Measurements from ENCODE around the gene GCAT. TPM values are rescaled to one million over a fixed set of nuclear protein-coding genes. Genes with fewer than 3 reads are reported as not detected.

GCAT gene
- total and polyA plus RNA-seq, 4 donors = 22.2 to 27.5 (median 23.8) TPM

- H3K9me3 ChIP-seq (ENCODE audit: control insufficient read depth, insufficient read depth, low read length) = no peaks in the 10 kb centered on the region
- 2% methylated on average over 19 of the region's 29 CpGs for WGBS (ENCODE audit: insufficient coverage)
- H3K4me1 ChIP-seq (ENCODE audit: control insufficient read depth, insufficient read depth, low read length) = peaks cover 25% of the 10 kb centered on the region
- peak in 3 of 6 donors; percentile 69 to 92 (median 91) for DNase-seq (ENCODE audit: low read depth in 4 of 6, low spot score in 6 of 6)
- H3K27ac ChIP-seq (ENCODE audit: low read depth, low read length) = peak overlapping the region; percentile 83
- H3K27me3 ChIP-seq (ENCODE audit: control insufficient read depth, insufficient read depth, low read length) = peaks cover 29% of the 10 kb centered on the region
- peaks cover 40% of the 10 kb centered on the region for H3K36me3 ChIP-seq (ENCODE audit: control insufficient read depth, insufficient read depth, low read length)
- peak overlapping the region; percentile 40 for H3K4me3 ChIP-seq (ENCODE audit: low read depth, low read length)
Measured at GRCh38 chr22:37817705-37818408, 10.1 kb downstream of the GCAT start.

- Histone ChIP-seq H3K36me3 (ENCODE audit: control insufficient read depth, insufficient read depth, low read length) (peaks cover 36% of the 10 kb centered on the region), H3K4me3 (ENCODE audit: low read depth, low read length) (peak overlapping the region; percentile 24), H3K9me3 (ENCODE audit: control insufficient read depth, insufficient read depth, low read length) (no peaks in the 10 kb centered on the region), H3K27ac (ENCODE audit: low read depth, low read length) (no peak overlapping the region), H3K4me1 (ENCODE audit: control insufficient read depth, insufficient read depth, low read length) (peaks cover 25% of the 10 kb centered on the region), H3K27me3 (ENCODE audit: control insufficient read depth, insufficient read depth, low read length) (peaks cover 36% of the 10 kb centered on the region)
- WGBS (ENCODE audit: insufficient coverage) = 2% methylated on average over 68 of the region's 68 CpGs
- DNase-seq (ENCODE audit: low read depth in 4 of 6, low spot score in 6 of 6) = peak in 2 of 6 donors; percentile 65 to 66
Measured at GRCh38 chr22:37818409-37819104, 10.8 kb downstream of the GCAT start.

GRCh38 chr22:37819105-37819433 lies 11.3 kb downstream of the GCAT start:
- Histone ChIP-seq H3K9me3 (ENCODE audit: control insufficient read depth, insufficient read depth, low read length) (no peaks in the 10 kb centered on the region), H3K4me3 (ENCODE audit: low read depth, low read length) (peak overlapping the region; percentile 24), H3K36me3 (ENCODE audit: control insufficient read depth, insufficient read depth, low read length) (peaks cover 32% of the 10 kb centered on the region), H3K4me1 (ENCODE audit: control insufficient read depth, insufficient read depth, low read length) (peaks cover 25% of the 10 kb centered on the region), H3K27me3 (ENCODE audit: control insufficient read depth, insufficient read depth, low read length) (peaks cover 40% of the 10 kb centered on the region), H3K27ac (ENCODE audit: low read depth, low read length) (no peak overlapping the region)
- 18% methylated on average over 14 of the region's 14 CpGs for WGBS (ENCODE audit: insufficient coverage)
- peak in 1 of 6 donors; percentile 10 for DNase-seq (ENCODE audit: low read depth in 4 of 6, low spot score in 6 of 6)

DNA sequence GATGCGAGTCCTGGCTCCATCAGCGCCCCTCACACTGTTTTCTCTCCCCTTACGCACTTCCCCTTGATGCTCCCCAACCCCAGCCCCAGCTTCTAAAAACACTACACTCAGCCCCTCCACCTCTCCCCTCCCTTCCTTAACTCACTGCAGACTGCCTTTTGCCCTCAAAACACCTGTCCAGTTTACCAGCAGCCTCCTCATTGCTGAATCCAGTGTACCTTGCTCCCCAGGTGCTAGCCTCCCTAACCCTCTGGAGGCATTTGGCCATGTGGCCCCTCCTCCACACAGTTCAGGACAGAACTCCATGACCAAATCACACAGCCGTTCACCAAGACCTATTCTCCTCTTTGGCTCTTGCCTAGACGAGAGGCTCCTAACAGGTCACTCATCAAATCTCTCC lies 12.6 kb downstream of the GCAT start:
- Histone ChIP-seq H3K27ac (ENCODE audit: low read depth, low read length) (no peak overlapping the region), H3K36me3 (ENCODE audit: control insufficient read depth, insufficient read depth, low read length) (peaks cover 20% of the 10 kb centered on the region), H3K4me3 (ENCODE audit: low read depth, low read length) (no peak overlapping the region), H3K27me3 (ENCODE audit: control insufficient read depth, insufficient read depth, low read length) (peaks cover 43% of the 10 kb centered on the region), H3K9me3 (ENCODE audit: control insufficient read depth, insufficient read depth, low read length) (no peaks in the 10 kb centered on the region), H3K4me1 (ENCODE audit: control insufficient read depth, insufficient read depth, low read length) (peaks cover 27% of the 10 kb centered on the region)
- WGBS (ENCODE audit: insufficient coverage) = 100% methylated on average over 3 of the region's 5 CpGs
- no peak for DNase-seq (ENCODE audit: low read depth in 4 of 6, low spot score in 6 of 6)

- H3K9me3 ChIP-seq (ENCODE audit: control insufficient read depth, insufficient read depth, low read length) = no peaks in the 10 kb centered on the region
- no peak overlapping the region for H3K4me3 ChIP-seq (ENCODE audit: low read depth, low read length)
- peaks cover 46% of the 10 kb centered on the region for H3K27me3 ChIP-seq (ENCODE audit: control insufficient read depth, insufficient read depth, low read length)
- 22% methylated on average over 6 of the region's 8 CpGs for WGBS (ENCODE audit: insufficient coverage)
- DNase-seq (ENCODE audit: low read depth in 4 of 6, low spot score in 6 of 6) = no peak
- H3K4me1 ChIP-seq (ENCODE audit: control insufficient read depth, insufficient read depth, low read length) = peaks cover 37% of the 10 kb centered on the region
- peaks cover 9% of the 10 kb centered on the region for H3K36me3 ChIP-seq (ENCODE audit: control insufficient read depth, insufficient read depth, low read length)
- H3K27ac ChIP-seq (ENCODE audit: low read depth, low read length) = no peak overlapping the region
Measured at GRCh38 chr22:37822079-37822833, 14.5 kb downstream of the GCAT start.

GRCh38 chr22:37823134-37823985 lies 15.6 kb downstream of the GCAT start, which contains the start of gene GALR3:
GALR3 (plus strand) TSS chr22:37823382; CDS start chr22:37823407, 25 bp downstream.
- Histone ChIP-seq H3K4me1 (ENCODE audit: control insufficient read depth, insufficient read depth, low read length) (peaks cover 30% of the 10 kb centered on the region), H3K4me3 (ENCODE audit: low read depth, low read length) (no peak within 1 kb of the TSS), H3K9me3 (ENCODE audit: control insufficient read depth, insufficient read depth, low read length) (no peaks in the 10 kb centered on the region), H3K27ac (ENCODE audit: low read depth, low read length) (no peak within 1 kb of the TSS), H3K27me3 (ENCODE audit: control insufficient read depth, insufficient read depth, low read length) (peaks cover 46% of the 10 kb centered on the region), H3K36me3 (ENCODE audit: control insufficient read depth, insufficient read depth, low read length) (peaks cover 15% of the 10 kb centered on the region)
- WGBS (ENCODE audit: insufficient coverage) = 54% methylated on average over 15 of the region's 21 CpGs
- no peak for DNase-seq (ENCODE audit: low read depth in 4 of 6, low spot score in 6 of 6)

GRCh38 chr22:37824674-37825641 lies 17.2 kb downstream of the GCAT start:
- Histone ChIP-seq H3K4me1 (ENCODE audit: control insufficient read depth, insufficient read depth, low read length) (peaks cover 20% of the 10 kb centered on the region), H3K27me3 (ENCODE audit: control insufficient read depth, insufficient read depth, low read length) (peaks cover 36% of the 10 kb centered on the region), H3K4me3 (ENCODE audit: low read depth, low read length) (no peak overlapping the region), H3K36me3 (ENCODE audit: control insufficient read depth, insufficient read depth, low read length) (peaks cover 31% of the 10 kb centered on the region), H3K27ac (ENCODE audit: low read depth, low read length) (no peak overlapping the region), H3K9me3 (ENCODE audit: control insufficient read depth, insufficient read depth, low read length) (no peaks in the 10 kb centered on the region)
- 5% methylated on average over 133 of the region's 135 CpGs for WGBS (ENCODE audit: insufficient coverage)
- DNase-seq (ENCODE audit: low read depth in 4 of 6, low spot score in 6 of 6) = peak in 2 of 6 donors; percentile 23 to 26

DNA sequence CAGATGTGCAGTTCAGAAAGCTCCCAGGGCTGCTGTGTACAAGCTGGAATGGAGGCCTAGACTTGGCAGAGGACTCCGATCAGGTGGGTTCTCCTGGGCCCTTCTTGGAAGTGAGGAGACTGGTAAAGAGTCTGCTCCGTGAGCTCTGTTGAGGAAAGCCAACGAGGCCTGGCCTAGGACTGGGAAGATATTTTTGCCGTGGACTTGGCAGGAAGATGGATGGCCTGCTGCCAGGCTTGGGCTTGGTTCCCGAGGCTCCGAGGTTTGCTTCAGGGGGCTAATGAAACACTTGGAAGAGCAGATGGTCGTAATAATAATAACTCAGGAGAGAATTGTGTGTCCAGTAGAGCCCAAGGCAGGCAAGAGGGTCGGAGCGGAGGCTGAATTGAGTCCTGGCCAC lies 19.3 kb downstream of the GCAT start:
- Histone ChIP-seq H3K4me3 (ENCODE audit: low read depth, low read length) (no peak overlapping the region), H3K27ac (ENCODE audit: low read depth, low read length) (peak overlapping the region; percentile 1), H3K9me3 (ENCODE audit: control insufficient read depth, insufficient read depth, low read length) (no peaks in the 10 kb centered on the region), H3K36me3 (ENCODE audit: control insufficient read depth, insufficient read depth, low read length) (peaks cover 52% of the 10 kb centered on the region), H3K27me3 (ENCODE audit: control insufficient read depth, insufficient read depth, low read length) (peaks cover 23% of the 10 kb centered on the region), H3K4me1 (ENCODE audit: control insufficient read depth, insufficient read depth, low read length) (peaks cover 18% of the 10 kb centered on the region)
- DNase-seq (ENCODE audit: low read depth in 4 of 6, low spot score in 6 of 6) = peak in 2 of 6 donors; percentile 83 to 90
- 15% methylated on average over 8 of the region's 9 CpGs for WGBS (ENCODE audit: insufficient coverage)
